AG09309 (cell line): ENCODE results near the gene SLC5A4.

Experiments
- DNase-seq: peaks from one replicate; pipeline ENCODE4 v3.0.0-alpha.2; 2010; ENCODE audit warnings: low read depth
- H3K4me3 ChIP-seq: 2 replicates; pipeline ENCODE4 v1.5.1; 2011; ENCODE audit warnings: mild to moderate bottlenecking, low read depth, low read length, moderate library complexity; ENCODE audit not compliant: control insufficient read depth
- CTCF ChIP-seq: IDR thresholded peaks from 2 replicates; pipeline ENCODE4 v1.5.1; 2011; ENCODE audit warnings: mild to moderate bottlenecking, low read depth, low read length, inconsistent platforms; ENCODE audit not compliant: insufficient read depth, control insufficient read depth; ENCODE audit errors: missing control alignments

The SLC5A4 gene

GRCh38 chr22:32249231-32249630 is 5.9 kb downstream of the SLC5A4 start:
- no peak for DNase-seq
- no peak overlapping the region for H3K4me3 ChIP-seq
- TF ChIP-seq CTCF: no peak

GRCh38 chr22:32248276-32248675 is 6.9 kb downstream of the SLC5A4 start:
- H3K4me3 ChIP-seq: no peak overlapping the region
- TF ChIP-seq CTCF: no peak
- DNase-seq: no peak

GRCh38 chr22:32246166-32246565 is 9.0 kb downstream of the SLC5A4 start:
- DNase-seq: no peak
- no peak overlapping the region for H3K4me3 ChIP-seq
- TF ChIP-seq CTCF: no peak

GRCh38 chr22:32245042-32245441 is 10.1 kb downstream of the SLC5A4 start:
- DNase-seq: no peak
- no peak overlapping the region for H3K4me3 ChIP-seq
- no peak for TF ChIP-seq CTCF

GRCh38 chr22:32244547-32244946 is 10.6 kb downstream of the SLC5A4 start:
- no peak overlapping the region for H3K4me3 ChIP-seq
- no peak for DNase-seq
- TF ChIP-seq CTCF: no peak

- DNase-seq: no peak
- no peak for TF ChIP-seq CTCF
- no peak overlapping the region for H3K4me3 ChIP-seq
Measured at GRCh38 chr22:32240461-32240860, 14.7 kb downstream of the SLC5A4 start.

GRCh38 chr22:32237906-32238305 is 17.2 kb downstream of the SLC5A4 start:
- DNase-seq: no peak
- no peak for TF ChIP-seq CTCF
- H3K4me3 ChIP-seq: no peak overlapping the region
